B cell (primary cell): ENCODE measurements around the gene TPRA1. TPM values are rescaled to one million over a fixed set of nuclear protein-coding genes. Genes with fewer than 3 reads are reported as not detected.

Source experiments
- ATAC-seq: fragments of 200-7000 bp; cut with Tn5 transposase; one replicate; pipeline ENCODE4 v1.10.0; 2021; ENCODE audit warnings: low read depth, mild to moderate bottlenecking, moderate number of reproducible peaks, moderate library complexity
- CTCF ChIA-PET: fragments of 350-600 bp; sonication (Branson Sonifier 250); formaldehyde crosslinking; loops from one replicate; lab custom pipeline; 2021; ENCODE audit warnings: antibody characterized with exemption, inconsistent platforms; lab: Charles Lee
- POLR2A ChIA-PET: fragments of 350-600 bp; sonication (Branson Sonifier 250); formaldehyde crosslinking; loops from one replicate; lab custom pipeline; 2021; ENCODE audit warnings: antibody characterized with exemption; lab: Charles Lee
- DNase-seq: peaks from one replicate; pipeline ENCODE4 v3.0.0; 2013
- H2AFZ ChIP-seq: 2 replicates; pipeline ENCODE4 v1.6.1; 2012; ENCODE audit warnings: mild to moderate bottlenecking, low read depth, low read length; ENCODE audit not compliant: insufficient read depth, poor library complexity, severe bottlenecking
- H3K27ac ChIP-seq, 2 donors: 1 replicate in 1 of 2; 2 replicates in 1 of 2; pipeline ENCODE4 v1.5.1; 2012 to 2013; ENCODE audit warnings: low read length in 2 of 2, mild to moderate bottlenecking in 2 of 2, moderate library complexity in 1 of 2
- H3K27me3 ChIP-seq, 4 experiments: fragments of 200-600 bp in 1 of 4; sonication (generic) in 1 of 4; replicated peaks in 1 of 4; 1 replicate in 2 of 4; 2 replicates in 2 of 4; pipeline versions ENCODE4 v1.6.1 to v1.7.0; 2013 to 2016; ENCODE audit warnings: low read length in 3 of 4, mild to moderate bottlenecking in 2 of 4, mixed read lengths in 1 of 4, moderate library complexity in 1 of 4; ENCODE audit not compliant: insufficient read depth in 4 of 4, control insufficient read depth in 3 of 4; ENCODE audit errors: control extremely low read depth in 1 of 4
- H3K36me3 ChIP-seq, 2 experiments: replicated peaks in 1 of 2; 1 replicate in 1 of 2; 2 replicates in 1 of 2; pipeline versions ENCODE4 v1.6.1 to v1.7.1; 2013; ENCODE audit warnings: low read length in 1 of 2; ENCODE audit not compliant: insufficient read depth in 2 of 2, control insufficient read depth in 1 of 2; ENCODE audit errors: control extremely low read depth in 1 of 2, extremely low read depth in 1 of 2
- H3K4me1 ChIP-seq, 2 donors: fragments of 200-600 bp in 1 of 2; sonication (generic) in 1 of 2; 1 replicate in 1 of 2; 2 replicates in 1 of 2; pipeline versions ENCODE4 v1.5.1 to v1.6.1; 2013 to 2017; ENCODE audit warnings: low read length in 2 of 2; ENCODE audit not compliant: control insufficient read depth in 2 of 2, insufficient read depth in 2 of 2
- H3K4me2 ChIP-seq: replicated peaks from 2 replicates; pipeline ENCODE3; 2012; ENCODE audit warnings: mild to moderate bottlenecking, low read depth, low read length; ENCODE audit not compliant: poor library complexity, severe bottlenecking
- H3K4me3 ChIP-seq, 5 experiments: fragments of 200-600 bp in 1 of 5; sonication (generic) in 1 of 5; 1 replicate in 3 of 5; 2 replicates in 2 of 5; pipeline versions ENCODE4 v1.5.1 to v1.7.0; 2011 to 2016; ENCODE audit warnings: low read length in 4 of 5, mild to moderate bottlenecking in 4 of 5, low read depth in 2 of 5, control low read depth in 1 of 5, moderate library complexity in 1 of 5; ENCODE audit not compliant: insufficient read depth in 1 of 5; ENCODE audit errors: control extremely low read depth in 1 of 5, extremely low read depth in 1 of 5
- H3K79me2 ChIP-seq: fragments of 200-600 bp; sonication (generic); one replicate; pipeline ENCODE4 v1.6.0; 2016; ENCODE audit warnings: low read length; ENCODE audit not compliant: control insufficient read depth, insufficient read depth
- H3K9ac ChIP-seq: fragments of 200-600 bp; sonication (generic); 2 replicates; pipeline ENCODE4 v1.6.1; 2017; ENCODE audit warnings: mild to moderate bottlenecking, low read length, moderate library complexity
- H3K9me3 ChIP-seq, 3 donors: one replicate each; pipeline versions ENCODE4 v1.6.1 to v1.7.1; 2013; ENCODE audit warnings: low read length in 2 of 3; ENCODE audit not compliant: control insufficient read depth in 2 of 3, insufficient read depth in 1 of 3; ENCODE audit errors: control extremely low read depth in 1 of 3
- H4K20me1 ChIP-seq: 2 replicates; pipeline ENCODE4 v1.6.0; 2012; ENCODE audit warnings: mild to moderate bottlenecking, low read length; ENCODE audit not compliant: insufficient read depth, control insufficient read depth, poor library complexity, severe bottlenecking
- H3K27ac Mint-ChIP-seq: one replicate; pipeline ENCODE4 v1.8.0; 2021; ENCODE audit warnings: mixed read lengths
- H3K27me3 Mint-ChIP-seq: one replicate; pipeline ENCODE4 v1.8.0; 2021; ENCODE audit warnings: mixed read lengths
- H3K4me1 Mint-ChIP-seq: one replicate; pipeline ENCODE4 v1.8.0; 2021; ENCODE audit warnings: mixed read lengths
- H3K4me3 Mint-ChIP-seq: one replicate; pipeline ENCODE4 v1.8.0; 2021; ENCODE audit warnings: mixed read lengths
- H3K9me3 Mint-ChIP-seq: one replicate; pipeline ENCODE4 v1.8.0; 2022; ENCODE audit warnings: mixed read lengths; ENCODE audit not compliant: insufficient read depth
- EZH2 ChIP-seq: IDR thresholded peaks from 2 replicates; pipeline ENCODE4 v1.6.1; 2012; ENCODE audit warnings: borderline replicate concordance, low read depth, mild to moderate bottlenecking, moderate library complexity, low read length; ENCODE audit not compliant: insufficient read depth, poor library complexity, severe bottlenecking
- WGBS: methylation state at CpG from one replicate; pipeline ENCODE4 v1.1.5; 2013; ENCODE audit warnings: missing lambda C conversion rate; ENCODE audit not compliant: insufficient coverage; 5-methylcytosine and 5-hydroxymethylcytosine counted together
- intact Hi-C: fragments of 100-400 bp; cut with micrococcal nuclease; formaldehyde crosslinking; loops from one replicate; pipeline ENCODE4 v1.10.0; 2022
- polyA plus RNA-seq: library from polyadenylated mRNA; depleted of rRNA; stranded (reverse); fragments of >200 nt; gene quantifications from 2 replicates; pipeline ENCODE4 v1.2.3, GENCODE V29; 2012
- total RNA-seq, 2 donors: library from RNA; stranded (reverse); fragments of 120-200 nt in 1 of 2; gene quantifications; 1 replicate in 1 of 2; 2 replicates in 1 of 2; pipeline versions ENCODE4 v1.2.3 to v1.2.4, GENCODE V29; 2013 to 2022
- TF ChIP-seq, protein P1 (sequence below): fragments of 200-600 bp; IDR thresholded peaks from one replicate; pipeline ENCODE4 v1.8.0; 2022; ENCODE audit warnings: antibody characterized with exemption, mild to moderate bottlenecking

Gene TPRA1
- total and polyA plus RNA-seq, 2 donors (not counting 1 experiment from before 2014, with no cell fraction given): 19.8 to 27.7 TPM

DNA sequence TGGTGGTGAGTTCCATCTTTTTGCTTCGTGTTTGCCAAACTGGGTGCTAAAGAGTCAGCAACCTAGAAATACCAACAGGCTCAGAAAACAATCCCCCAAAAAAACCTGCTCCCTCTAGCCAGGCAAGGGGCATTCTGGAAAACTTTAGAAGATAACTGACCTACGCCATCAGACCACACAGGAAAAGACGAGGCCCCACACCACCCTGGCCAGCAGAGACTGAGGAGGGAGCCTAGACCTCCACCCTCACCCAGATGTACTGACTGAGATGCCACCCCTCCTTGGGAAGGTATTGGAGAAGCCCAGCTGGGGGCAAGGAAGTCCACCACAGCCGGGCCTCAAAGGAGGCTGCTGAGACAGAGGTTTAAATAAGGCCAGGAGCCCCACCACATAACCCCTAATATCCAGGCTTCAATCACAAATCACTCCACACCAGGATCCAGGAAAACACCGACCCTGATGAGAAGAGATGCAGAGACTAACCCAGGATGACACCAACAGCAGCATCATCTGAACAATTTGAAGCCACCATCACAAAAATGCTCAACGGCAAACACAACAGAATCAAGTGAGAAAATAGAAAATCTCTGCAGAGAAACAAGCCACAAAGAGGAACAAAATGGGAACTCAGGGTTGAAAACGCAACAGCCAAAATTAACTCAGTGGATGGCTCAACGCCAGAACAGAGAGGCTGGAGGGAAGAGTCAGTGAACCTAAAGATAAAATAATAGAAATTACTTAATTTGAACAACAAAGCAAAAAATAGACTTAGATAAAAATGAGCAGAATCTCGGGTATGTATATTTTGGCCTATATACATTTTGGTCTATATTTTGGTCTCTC is 61.0 kb downstream of the TPRA1 start:
- DNase-seq: no peak
- 67% methylated on average over 4 of the region's 9 CpGs for WGBS
- Histone ChIP-seq H3K36me3 (no peaks in the 10 kb centered on the region), H3K4me2 (no peak overlapping the region), H3K4me1 (no peaks in the 10 kb centered on the region), H4K20me1 (no peaks in the 10 kb centered on the region), H2AFZ (no peak overlapping the region), H3K9ac (no peak overlapping the region), H3K27me3 (no peaks in the 10 kb centered on the region), H3K79me2 (no peaks in the 10 kb centered on the region), H3K27ac (no peak overlapping the region), H3K4me3 (no peak overlapping the region), H3K9me3 (peaks cover 0 to 3% (median 0%) of the 10 kb centered on the region in 3 donors)
- ATAC-seq: no peak
- Mint-ChIP-seq H3K27ac (no peak overlapping the region), H3K27me3 (peaks cover 30% of the 10 kb centered on the region), H3K9me3 (no peaks in the 10 kb centered on the region), H3K4me1 (no peaks in the 10 kb centered on the region), H3K4me3 (no peak overlapping the region)
- TF ChIP-seq EZH2: no peak
- TF ChIP-seq, protein P1, sequence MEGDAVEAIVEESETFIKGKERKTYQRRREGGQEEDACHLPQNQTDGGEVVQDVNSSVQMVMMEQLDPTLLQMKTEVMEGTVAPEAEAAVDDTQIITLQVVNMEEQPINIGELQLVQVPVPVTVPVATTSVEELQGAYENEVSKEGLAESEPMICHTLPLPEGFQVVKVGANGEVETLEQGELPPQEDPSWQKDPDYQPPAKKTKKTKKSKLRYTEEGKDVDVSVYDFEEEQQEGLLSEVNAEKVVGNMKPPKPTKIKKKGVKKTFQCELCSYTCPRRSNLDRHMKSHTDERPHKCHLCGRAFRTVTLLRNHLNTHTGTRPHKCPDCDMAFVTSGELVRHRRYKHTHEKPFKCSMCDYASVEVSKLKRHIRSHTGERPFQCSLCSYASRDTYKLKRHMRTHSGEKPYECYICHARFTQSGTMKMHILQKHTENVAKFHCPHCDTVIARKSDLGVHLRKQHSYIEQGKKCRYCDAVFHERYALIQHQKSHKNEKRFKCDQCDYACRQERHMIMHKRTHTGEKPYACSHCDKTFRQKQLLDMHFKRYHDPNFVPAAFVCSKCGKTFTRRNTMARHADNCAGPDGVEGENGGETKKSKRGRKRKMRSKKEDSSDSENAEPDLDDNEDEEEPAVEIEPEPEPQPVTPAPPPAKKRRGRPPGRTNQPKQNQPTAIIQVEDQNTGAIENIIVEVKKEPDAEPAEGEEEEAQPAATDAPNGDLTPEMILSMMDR: no peak
- POLR2A ChIA-PET: no interaction called here
- intact Hi-C loops: no loop called here
- CTCF ChIA-PET: interaction anchor here (0.7 kb wide), 1 partner anchor 130 kb away, joined by 3 read pairs; no protein-coding TSS in a partner anchor

- DNase-seq: no peak
- no peaks in the 10 kb centered on the region for H3K4me1 Mint-ChIP-seq
- no peak overlapping the region for H3K27ac Mint-ChIP-seq
- ChIA-PET POLR2A (no interaction called here), CTCF (no interaction called here)
- Histone ChIP-seq H3K27me3 (peaks cover 0 to 2% (median 0%) of the 10 kb centered on the region in 4 experiments), H3K4me3 (no peak overlapping the region), H3K4me2 (no peak overlapping the region), H4K20me1 (no peaks in the 10 kb centered on the region), H3K36me3 (no peaks in the 10 kb centered on the region), H3K9ac (no peak overlapping the region), H3K9me3 (peaks cover 0 to 6% (median 0%) of the 10 kb centered on the region in 3 donors), H2AFZ (no peak overlapping the region), H3K27ac (no peak overlapping the region), H3K4me1 (no peaks in the 10 kb centered on the region), H3K79me2 (no peaks in the 10 kb centered on the region)
- TF ChIP-seq EZH2: no peak
- TF ChIP-seq, protein P1: no peak
- intact Hi-C loops: no loop called here
- peaks cover 38% of the 10 kb centered on the region for H3K27me3 Mint-ChIP-seq
- 82% methylated on average over 9 of the region's 11 CpGs for WGBS
- peaks cover 5% of the 10 kb centered on the region for H3K9me3 Mint-ChIP-seq
- H3K4me3 Mint-ChIP-seq: no peak overlapping the region
- no peak for ATAC-seq
Observed at GRCh38 chr3:127525373-127525772, 65.2 kb downstream of the TPRA1 start.
